Type B pancreatic cell (in vitro differentiated cells): Measurements from ENCODE around the gene SLC38A10. TPM values are rescaled to one million over a fixed set of nuclear protein-coding genes. Genes with fewer than 3 reads are reported as not detected.

Experiments
- DNase-seq: peaks from one replicate; pipeline ENCODE4 v3.0.0; 2021; ENCODE audit warnings: mixed read lengths; ENCODE audit not compliant: unreplicated experiment; ENCODE audit errors: extremely low spot score
- H3K27ac Mint-ChIP-seq: 2 replicates; pipeline ENCODE4 v1.8.0; 2021; ENCODE audit warnings: mild to moderate bottlenecking, mixed read lengths
- H3K27me3 Mint-ChIP-seq: 2 replicates; pipeline ENCODE4 v1.8.0; 2021; ENCODE audit warnings: mixed read lengths
- H3K36me3 Mint-ChIP-seq: 2 replicates; pipeline ENCODE4 v1.8.0; 2021; ENCODE audit warnings: mixed read lengths
- H3K4me1 Mint-ChIP-seq: one replicate; pipeline ENCODE4 v1.8.0; 2021; ENCODE audit warnings: mixed read lengths; ENCODE audit not compliant: unreplicated experiment
- H3K4me3 Mint-ChIP-seq: 2 replicates; pipeline ENCODE4 v1.8.0; 2021; ENCODE audit warnings: mild to moderate bottlenecking, mixed read lengths
- H3K9me3 Mint-ChIP-seq: 2 replicates; pipeline ENCODE4 v1.8.0; 2021; ENCODE audit warnings: mixed read lengths
- CTCF ChIP-seq: fragments of 200-600 bp; sonication (generic); conservative IDR thresholded peaks from 2 replicates; pipeline ENCODE4 v1.5.0; 2021; ENCODE audit warnings: antibody characterized with exemption, mild to moderate bottlenecking
- total RNA-seq: library from RNA; stranded (reverse); gene quantifications from 2 replicates; pipeline ENCODE4 v1.2.1, GENCODE V29; 2021; ENCODE audit warnings: low replicate concordance

The SLC38A10 gene
- total RNA-seq, 1 donor from 2014 or later, result 85.0 TPM

GRCh38 chr17:81273698-81274470, 21.2 kb downstream of the SLC38A10 start:
- peaks cover 20% of the 10 kb centered on the region for H3K36me3 Mint-ChIP-seq

GRCh38 chr17:81272616-81273015, 22.5 kb downstream of the SLC38A10 start:
- DNase-seq, result no peak
- no peak for TF ChIP-seq CTCF
- Mint-ChIP-seq H3K4me3 (no peak overlapping the region), H3K4me1 (peaks cover 5% of the 10 kb centered on the region), H3K9me3 (no peaks in the 10 kb centered on the region), H3K27ac (no peak overlapping the region), H3K36me3 (peaks cover 31% of the 10 kb centered on the region), H3K27me3 (no peaks in the 10 kb centered on the region)

More at GRCh38 chr17:81273698-81274470, 21.2 kb downstream of the SLC38A10 start:
- DNase-seq, result no peak
- H3K9me3 Mint-ChIP-seq, result no peaks in the 10 kb centered on the region
- H3K4me3 Mint-ChIP-seq, result no peak overlapping the region
- no peak for TF ChIP-seq CTCF
- no peak overlapping the region for H3K27ac Mint-ChIP-seq
- no peaks in the 10 kb centered on the region for H3K4me1 Mint-ChIP-seq
- no peaks in the 10 kb centered on the region for H3K27me3 Mint-ChIP-seq

- Mint-ChIP-seq H3K4me1 (peaks cover 8% of the 10 kb centered on the region), H3K27me3 (no peaks in the 10 kb centered on the region), H3K4me3 (no peak overlapping the region), H3K9me3 (no peaks in the 10 kb centered on the region), H3K36me3 (peaks cover 37% of the 10 kb centered on the region), H3K27ac (no peak overlapping the region)
- TF ChIP-seq CTCF, result no peak
- DNase-seq, result no peak
Observed at GRCh38 chr17:81271226-81271625, 23.9 kb downstream of the SLC38A10 start.

GRCh38 chr17:81270279-81270678, 24.8 kb downstream of the SLC38A10 start:
- no peak for TF ChIP-seq CTCF
- Mint-ChIP-seq H3K27ac (no peak overlapping the region), H3K36me3 (peaks cover 34% of the 10 kb centered on the region), H3K4me3 (no peak overlapping the region), H3K9me3 (no peaks in the 10 kb centered on the region), H3K27me3 (no peaks in the 10 kb centered on the region), H3K4me1 (peaks cover 8% of the 10 kb centered on the region)
- DNase-seq, result no peak

- Mint-ChIP-seq H3K4me3 (no peak overlapping the region), H3K27me3 (no peaks in the 10 kb centered on the region), H3K27ac (no peak overlapping the region), H3K4me1 (peaks cover 8% of the 10 kb centered on the region), H3K36me3 (peaks cover 29% of the 10 kb centered on the region), H3K9me3 (no peaks in the 10 kb centered on the region)
- DNase-seq, result no peak
- TF ChIP-seq CTCF, result no peak
Observed at GRCh38 chr17:81267390-81268067, 27.6 kb downstream of the SLC38A10 start.
